Pons (tissue), 1 donor: ENCODE data around the gene SYT1.

Experiments used
- DNase-seq: peaks from one replicate; pipeline ENCODE4 v3.0.0-alpha.2; 2016; ENCODE audit warnings: low spot score

Gene SYT1

DNA sequence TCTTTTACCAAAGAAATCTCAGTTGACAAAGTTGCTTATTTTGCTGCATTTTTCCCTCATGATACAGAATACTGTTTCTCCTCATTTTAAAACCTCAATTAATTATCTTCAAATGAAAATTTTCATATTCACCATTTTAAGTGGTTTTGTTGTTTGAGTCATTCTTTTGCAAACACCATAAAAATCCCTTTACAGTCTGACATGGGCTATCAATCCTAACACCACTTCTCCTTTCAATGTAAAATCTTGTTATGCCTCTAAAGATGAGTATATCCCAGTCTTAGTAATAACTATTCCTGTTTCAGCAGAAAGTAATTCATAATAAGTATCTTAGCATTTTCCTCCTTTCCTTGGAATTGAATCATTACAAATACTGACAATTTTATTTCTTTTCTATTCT lies 192.2 kb downstream of the SYT1 start:
- no peak for DNase-seq

DNA sequence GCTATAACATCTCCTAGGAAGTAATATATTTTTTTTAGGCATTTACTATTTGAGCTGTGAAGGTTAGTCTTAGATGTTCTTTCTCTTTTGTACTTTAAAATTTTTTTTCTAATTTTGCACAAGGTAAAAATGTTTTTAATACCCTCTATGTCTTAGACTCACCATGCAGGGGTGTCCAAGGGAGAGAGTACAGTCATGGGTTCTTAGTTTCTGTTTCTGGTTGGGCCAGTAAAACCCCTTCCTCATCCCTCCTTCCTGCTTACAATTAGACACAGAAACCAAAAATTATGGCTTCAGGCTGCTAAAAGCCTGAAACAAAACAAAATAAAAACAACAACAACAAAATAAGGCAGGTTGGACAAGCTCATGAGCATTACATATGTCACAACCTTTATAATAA lies 193.0 kb downstream of the SYT1 start:
- no peak for DNase-seq

DNA sequence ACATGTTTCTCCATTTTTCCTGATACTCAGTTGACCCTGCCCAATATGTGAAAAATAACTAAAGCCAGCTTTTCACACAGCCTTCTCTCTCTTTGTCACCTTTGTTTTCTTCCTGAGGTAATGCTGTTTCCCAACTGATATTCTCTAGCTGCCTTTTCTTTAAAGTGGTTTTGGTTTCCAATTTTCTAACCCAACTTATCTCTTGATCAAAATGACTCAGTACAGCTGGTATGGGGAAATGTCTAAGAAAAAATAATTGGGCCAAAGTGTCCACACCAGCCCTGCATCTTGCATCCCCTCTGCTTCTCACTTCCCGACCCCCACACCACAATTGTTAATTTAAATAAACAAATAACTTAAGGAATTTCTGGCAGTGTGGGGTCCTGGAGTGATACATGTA lies 193.8 kb downstream of the SYT1 start:
- DNase-seq, result no peak

DNA sequence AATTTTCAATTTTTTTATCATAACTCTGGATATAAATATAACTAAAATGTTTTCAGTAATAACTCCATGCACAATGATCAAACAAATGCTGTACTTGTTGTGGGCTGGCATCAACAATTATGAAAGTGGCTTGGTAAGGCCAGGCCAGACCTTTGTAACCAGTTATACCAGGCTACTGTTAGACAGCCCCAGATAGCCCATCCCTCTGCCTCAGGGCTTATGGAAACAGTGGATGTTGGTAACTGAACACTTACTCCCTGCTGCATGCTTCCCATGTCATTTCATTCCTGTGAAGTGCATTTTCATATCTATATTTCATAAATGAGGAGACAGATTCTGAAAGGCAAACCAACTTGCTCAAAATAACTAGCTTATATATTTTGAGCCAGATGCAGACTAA lies 195.0 kb downstream of the SYT1 start:
- no peak for DNase-seq

DNA sequence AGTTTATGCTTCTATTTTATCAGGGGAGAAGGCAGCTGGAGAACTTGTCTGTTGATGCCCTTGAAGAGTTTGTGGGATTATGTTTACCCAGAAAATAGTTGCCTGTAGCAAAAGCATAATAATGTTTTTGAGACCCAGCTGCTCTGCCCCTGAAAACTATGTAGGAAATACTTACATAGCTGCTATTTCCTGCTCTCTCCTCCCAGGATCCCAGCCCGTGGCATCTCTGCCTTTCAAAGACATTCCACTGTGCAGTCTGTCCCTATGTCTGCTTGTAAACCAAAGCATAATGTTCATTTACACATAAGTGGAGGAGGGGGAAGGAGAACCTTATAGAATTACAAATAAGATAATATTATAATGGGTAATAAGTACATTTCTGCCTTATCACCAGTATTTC lies 198.7 kb downstream of the SYT1 start:
- DNase-seq, result no peak

DNA sequence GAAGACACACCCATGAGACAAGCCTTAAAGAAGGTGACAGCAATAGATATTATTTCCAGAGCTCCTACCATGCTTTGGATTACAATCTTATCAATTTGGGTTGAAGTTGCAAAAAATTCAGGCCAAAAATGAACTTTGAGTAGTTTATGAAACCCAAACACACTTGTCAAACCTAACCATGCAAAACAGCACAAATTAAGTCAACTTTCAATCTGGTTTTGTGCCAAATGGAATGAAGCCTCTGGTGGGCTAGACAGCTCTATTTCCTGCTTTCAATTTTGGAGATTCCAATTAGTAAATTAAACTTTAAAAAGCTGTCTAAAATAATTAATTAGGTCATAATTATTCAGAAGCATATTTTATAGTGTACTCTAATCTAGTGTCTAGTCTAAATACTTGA lies 203.4 kb downstream of the SYT1 start:
- no peak for DNase-seq

DNA sequence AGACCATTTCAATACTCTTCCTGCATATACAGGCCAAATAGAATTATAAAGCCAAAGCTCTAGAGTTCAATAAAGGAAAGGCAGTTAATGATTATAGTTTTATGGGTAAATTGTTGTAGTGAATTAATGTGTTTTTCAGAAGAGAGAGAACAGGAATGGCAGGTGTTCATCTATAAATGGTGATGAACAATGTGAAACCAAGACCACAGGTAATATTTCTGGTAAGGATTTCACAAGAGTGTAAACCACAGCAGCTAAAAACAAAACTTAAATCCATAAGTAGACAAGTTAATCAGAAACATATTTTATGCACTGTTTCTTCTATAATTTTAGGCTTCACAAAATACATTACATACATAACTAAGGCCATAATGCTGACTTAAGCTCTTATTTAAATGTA lies 204.4 kb downstream of the SYT1 start:
- DNase-seq, result no peak

DNA sequence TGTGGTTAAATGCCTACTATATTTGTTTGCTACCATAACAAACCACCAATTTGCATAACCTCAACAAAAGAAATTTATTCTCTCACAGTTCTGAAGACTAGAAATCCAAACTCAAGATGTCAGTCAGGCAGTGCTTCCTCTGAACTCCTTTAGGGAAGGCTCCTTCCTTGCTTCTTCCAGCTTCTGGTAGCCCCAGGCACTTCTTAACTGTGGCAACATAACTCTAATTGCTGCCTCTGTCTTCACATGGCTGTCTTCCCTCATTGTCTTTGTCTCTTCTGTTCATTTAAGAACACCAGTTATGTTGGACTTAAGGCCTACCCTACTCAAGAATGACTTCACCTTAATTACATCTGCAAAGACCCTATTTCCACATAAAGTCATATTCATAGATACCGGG lies 206.9 kb downstream of the SYT1 start:
- no peak for DNase-seq

DNA sequence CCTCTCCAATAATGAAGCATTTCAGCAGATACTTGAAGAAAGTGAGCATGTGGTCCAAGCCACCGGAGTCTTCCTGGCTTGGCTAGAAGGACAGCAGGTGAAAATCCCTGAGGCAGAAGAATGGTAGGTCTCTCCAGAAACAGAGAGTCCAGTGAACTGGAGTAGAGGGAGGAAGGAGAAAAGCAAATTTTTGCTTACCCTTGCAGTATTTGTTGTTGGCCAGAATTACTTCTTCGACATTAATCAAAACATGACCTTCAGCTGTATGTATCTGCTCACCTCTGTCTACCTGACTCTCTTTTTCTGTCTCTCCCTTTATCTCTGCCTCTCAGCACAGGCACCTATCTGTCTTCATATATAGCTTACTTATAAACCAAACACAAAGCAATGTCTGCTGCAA lies 208.9 kb downstream of the SYT1 start:
- no peak for DNase-seq

DNA sequence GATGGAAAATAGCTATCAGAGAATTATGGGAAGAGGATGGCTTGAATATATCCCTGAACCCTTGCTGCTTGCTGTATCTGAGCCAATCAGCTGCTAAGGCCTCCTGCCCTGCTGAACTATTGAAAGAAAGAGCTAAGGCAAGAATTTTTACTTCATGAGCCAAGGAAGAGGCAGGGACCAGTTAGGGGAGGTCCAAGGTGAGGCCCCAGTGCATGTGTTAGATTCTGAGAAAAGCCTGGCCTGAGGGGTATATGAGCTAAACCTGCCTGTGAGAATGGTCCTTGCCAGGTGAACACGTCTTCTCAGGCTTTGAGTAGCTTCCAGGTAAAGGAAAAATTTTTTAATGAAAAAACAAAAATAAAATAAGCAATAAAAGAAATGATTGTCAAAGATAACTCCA lies 218.0 kb downstream of the SYT1 start:
- DNase-seq, result no peak

DNA sequence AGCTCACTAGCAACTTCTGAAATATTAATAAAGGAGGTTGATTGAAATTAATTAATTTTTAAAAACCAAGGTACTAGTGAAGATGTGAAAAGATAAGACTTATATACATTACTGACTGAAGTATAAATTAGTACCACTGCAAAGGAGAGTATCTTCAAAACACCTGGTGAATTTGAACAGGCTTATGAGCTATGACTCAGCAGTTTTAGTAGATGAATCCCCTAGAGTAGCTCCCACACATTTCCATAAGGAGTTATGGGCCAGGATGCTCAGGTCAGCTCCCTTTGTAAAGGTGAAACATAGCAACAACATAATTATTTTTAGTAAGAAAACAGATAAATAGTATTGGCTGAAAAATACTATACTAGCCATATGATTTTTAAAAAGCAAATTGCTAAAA lies 218.6 kb downstream of the SYT1 start:
- no peak for DNase-seq

DNA sequence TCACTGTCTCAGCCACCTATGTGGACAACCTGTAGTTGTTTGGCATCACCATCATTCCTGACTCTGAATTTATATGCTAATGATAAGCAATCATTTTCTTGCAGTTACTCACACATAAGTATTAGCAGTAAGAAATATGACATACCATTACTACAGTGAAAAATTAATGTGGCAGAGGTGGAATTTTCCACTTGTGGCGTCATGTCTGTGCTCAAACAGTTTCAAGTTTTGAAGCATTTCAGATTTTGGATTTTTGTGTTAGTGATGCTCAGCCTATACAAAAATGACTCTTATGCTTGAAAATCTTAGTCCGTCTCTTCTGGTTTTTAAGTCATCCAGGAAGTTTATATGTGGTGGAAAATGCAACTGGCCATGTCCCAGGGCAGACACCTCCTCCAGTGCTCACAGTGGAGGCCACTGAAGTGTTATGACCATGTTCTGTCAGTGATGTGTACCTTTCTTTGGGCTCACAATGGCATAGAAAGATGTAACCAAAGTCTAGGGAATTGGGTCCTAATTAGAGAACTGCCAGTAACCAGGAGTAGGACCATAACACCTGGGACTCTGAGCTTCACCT lies 220.6 kb downstream of the SYT1 start:
- DNase-seq, result no peak

DNA sequence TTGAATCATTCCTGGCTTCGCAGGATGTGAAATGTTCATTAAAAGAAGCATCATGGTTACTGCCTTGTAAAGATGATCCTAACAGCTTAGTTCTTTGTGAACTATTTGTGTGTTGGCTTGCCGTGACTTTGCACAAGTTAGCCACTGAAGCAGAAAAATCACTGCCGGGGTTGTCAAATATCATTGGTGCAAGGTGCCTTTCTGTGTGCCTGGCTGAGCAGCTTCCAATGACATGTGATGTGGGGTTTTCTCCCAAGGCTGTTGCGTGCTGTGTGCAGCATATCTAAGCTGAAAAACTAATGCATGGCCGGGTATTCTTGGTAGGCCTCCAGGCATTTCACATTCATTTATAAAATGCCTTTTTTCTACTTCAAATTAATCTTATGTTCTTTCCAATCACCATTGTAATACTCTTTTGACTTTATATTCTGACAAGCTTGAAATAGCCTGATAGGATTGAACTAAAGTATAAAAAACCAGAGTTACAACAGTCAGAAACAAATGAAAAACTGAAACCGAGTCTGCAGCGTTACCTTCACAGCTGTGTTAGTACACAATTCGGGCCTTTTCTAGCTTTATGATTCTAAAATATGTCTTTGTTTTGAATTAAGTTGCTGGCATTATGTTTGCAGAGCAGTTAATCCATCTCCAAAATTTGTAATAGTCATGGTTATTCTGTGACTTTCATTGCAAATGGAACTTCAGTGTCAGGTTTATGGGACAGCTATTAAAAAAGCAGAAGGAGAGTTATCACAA lies 222.1 kb downstream of the SYT1 start:
- DNase-seq, result no peak

DNA sequence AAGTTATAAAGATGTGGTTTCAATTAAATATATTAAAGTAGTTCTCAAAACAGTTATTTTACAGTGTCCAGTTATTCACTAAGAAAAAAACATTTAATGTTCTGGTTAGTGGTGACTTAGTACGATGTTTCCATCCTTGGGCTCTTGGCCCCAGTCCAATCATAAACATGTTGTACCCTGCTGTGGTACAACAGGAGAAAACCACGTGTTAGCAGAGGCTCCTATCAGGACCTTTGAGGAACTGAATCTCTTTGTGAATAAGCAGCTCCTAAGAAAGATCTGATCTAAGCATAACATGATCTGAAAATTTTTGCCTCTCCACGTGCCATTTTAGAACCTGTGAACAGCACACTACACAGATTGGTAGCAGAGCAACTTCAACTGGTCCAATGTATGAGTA lies 234.0 kb downstream of the SYT1 start:
- DNase-seq, result no peak

DNA sequence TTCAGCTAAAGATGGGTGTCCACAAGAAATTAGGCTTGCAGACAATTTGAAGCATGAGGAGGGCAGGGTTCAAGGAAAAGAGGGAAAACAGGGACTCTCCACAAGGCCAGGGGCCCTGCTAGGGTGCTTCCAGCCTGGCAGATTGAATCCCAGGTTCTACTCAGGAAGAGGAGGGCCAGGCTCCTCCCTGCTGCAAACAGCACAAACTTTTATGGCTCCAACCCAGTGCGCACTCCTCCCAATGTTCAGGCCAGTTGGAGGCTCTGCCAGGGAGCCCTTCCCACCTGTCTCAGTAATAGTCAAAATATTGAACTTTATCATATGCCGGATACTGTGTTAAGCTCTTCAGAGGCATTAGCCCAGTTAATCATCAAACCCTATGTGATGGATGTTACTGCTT lies 244.4 kb downstream of the SYT1 start:
- no peak for DNase-seq

DNA sequence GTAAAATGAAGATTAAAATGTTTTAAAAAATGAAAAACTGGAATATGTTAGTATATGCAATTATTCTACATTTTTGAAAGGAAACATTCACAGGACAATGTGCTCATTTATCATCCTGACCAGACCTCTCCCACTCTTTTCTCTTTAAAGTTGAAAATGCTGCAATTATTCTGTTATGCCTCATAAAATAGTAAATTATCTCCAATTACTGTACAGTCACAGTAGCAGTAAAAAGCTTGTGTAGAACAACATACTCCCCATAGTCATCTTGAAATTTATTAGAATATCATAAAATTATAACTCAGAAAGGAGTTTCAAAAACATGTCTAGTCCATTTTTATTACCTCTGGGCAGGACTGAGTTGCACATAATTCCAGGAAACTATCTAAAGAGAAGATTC lies 250.3 kb downstream of the SYT1 start:
- no peak for DNase-seq

DNA sequence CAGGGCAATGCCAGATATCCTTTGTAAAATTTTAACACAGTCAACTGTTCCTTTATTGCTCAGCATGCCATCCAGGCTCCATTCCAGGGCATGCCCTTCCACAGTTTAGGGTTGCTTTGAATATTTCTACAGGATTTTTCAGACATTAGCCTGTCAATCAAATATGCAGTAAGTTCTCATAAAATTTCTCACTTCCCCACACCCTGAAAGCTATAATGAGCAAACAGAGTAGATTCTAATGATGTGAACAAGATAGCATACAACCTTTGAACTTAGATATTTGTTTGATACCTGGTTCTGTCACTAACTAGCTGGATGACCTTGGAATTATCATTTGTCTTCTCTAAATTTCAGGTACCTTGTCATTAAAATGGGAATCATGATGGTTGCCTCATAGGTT lies 251.2 kb downstream of the SYT1 start:
- DNase-seq, result no peak

DNA sequence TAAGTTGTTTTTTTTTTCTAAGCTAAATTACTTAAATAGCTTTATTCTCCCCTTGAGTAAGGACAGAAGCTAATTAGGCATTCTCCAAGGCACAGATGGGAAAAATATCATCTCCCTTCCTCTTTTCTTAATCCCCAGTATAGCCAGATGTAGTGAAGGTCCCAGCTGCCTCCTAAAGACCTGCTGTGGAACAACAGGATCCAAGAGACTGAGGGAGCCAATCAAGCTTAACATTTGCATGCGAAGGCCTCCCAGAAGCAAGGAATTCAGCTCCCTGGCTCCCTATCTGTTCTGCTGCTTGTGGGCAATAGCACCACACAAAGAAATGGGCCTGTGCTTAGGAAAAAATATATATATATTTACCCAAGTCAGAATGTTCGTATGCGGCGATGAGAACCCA lies 255.2 kb downstream of the SYT1 start:
- no peak for DNase-seq

DNA sequence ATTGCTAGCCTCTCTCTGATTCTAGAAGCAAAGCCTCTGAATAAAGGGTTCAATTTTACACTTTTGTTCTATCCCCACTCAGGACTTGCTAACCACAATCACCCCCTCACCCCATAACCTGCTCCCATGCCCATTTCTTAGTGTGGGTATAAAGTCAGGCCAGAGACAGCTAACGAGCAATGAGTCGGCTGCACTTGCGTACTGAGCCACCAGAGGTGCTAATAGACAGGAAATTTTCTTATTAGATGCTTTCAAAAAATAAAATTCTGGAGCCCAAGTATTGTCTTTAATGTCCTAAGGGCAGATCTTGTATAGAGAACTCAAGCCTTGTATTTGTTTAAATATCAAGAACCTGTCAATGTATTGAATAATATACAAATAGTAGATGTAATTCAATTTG lies 256.9 kb downstream of the SYT1 start:
- DNase-seq, result no peak

DNA sequence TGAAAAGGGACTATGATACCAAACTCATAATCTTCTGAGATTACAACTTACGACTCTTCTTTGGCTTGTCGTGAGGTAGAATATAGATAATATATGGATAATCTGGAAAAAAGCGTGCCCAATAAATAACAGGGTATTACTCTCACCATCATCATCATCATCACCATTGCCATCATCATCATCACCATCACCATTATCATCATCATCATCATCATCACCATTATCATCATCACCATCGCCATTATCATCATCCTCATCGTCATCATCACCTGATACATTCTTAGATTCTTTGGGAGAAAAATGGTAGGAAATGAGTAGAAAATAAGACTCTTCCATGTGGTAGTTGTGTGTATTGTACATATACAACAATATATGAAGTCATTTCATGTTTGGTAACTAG lies 259.8 kb downstream of the SYT1 start:
- no peak for DNase-seq

DNA sequence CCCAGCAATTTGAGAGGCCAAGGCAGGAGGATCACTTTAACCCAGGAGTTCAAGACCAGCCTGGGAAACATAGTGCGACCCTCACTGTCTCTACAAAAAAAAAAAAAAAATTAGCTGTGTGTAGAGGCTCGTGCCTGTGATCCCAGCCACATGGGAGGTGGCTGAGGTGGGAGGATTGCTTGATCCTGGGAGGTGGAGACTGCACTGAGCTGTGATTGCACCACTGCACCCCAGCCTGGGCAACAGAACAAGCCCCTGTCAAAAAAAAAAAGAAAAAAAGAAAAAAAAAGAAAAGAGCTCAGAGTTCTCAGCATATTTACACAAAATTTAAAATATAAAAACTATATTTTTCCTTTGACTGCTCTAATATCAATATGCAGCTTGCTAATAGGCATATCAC lies 260.8 kb downstream of the SYT1 start:
- no peak for DNase-seq

DNA sequence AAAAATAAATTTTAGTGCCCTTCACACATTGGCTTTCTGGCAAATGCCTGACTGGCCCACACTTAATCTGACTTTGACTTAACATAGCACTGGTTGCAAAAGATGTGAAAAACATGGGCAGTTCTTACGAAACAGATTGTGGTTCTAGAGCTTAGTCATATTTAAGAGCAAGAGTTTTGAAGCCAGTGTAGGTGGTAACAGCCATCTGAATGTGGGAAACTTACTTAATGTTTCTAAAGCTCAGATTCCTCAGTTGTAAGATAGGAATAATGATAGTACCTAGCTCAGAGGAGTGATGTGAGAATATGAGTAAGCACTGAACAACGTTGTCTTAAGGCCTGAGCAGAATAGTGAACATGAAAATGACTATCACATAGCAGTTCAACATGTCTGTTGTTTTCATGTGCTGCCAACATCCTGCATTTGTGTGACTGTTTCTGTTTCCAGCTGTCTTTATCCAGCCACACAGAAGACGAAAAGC lies 262.7 kb downstream of the SYT1 start:
- no peak for DNase-seq

DNA sequence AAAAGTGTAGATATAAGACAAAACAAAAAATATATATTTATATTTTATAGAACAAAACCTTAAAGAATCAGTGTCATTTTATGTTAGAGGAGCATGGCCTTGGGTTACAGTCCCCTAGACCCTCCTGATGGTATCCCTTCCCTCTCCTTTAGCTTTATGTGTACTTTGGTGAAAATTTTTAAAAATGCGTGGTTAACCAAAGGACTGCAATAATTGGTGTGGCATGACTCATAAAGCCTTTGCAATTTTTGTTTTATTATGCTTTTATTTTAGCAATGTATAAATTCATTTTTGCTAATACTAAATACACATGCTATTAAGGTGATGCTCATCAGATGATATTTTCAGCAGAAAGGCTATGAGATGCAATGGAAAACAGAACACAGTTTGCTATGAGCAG lies 264.4 kb downstream of the SYT1 start:
- DNase-seq, result no peak

DNA sequence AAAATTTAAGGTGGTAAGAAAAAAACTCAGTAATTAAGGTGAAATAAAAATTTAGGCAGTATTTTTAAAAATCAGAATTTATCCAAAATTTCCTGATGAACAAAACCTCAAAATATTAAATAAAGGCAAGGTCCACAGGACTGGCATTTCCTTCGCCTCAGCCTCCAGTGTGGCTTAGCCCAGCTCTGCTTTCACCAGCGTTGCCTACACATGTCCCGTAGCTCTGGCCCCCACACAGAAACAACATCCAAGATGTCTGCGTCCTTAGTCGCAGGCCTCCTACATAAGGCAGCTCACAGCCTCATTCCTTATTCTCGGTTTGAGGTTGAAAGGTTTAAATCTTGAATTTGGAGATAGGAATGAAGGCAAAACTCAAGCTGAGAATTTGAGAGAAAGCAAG lies 274.3 kb downstream of the SYT1 start:
- DNase-seq, result no peak
